Astrocyte (in vitro differentiated cells and primary cell): Measurements from ENCODE around the gene ADARB2.

ENCODE experiments used
- EZH2 ChIP-seq: IDR thresholded peaks from 2 replicates; pipeline ENCODE4 v1.6.1; 2012; ENCODE audit warnings: mild to moderate bottlenecking, low read length, inconsistent platforms; ENCODE audit not compliant: insufficient read depth
- TF ChIP-seq, protein P1 (sequence below): IDR thresholded peaks from 2 replicates; pipeline ENCODE4 v1.5.1; 2011; ENCODE audit warnings: low read depth, mild to moderate bottlenecking, inconsistent platforms, low read length, moderate library complexity; ENCODE audit not compliant: insufficient read depth

DNA sequence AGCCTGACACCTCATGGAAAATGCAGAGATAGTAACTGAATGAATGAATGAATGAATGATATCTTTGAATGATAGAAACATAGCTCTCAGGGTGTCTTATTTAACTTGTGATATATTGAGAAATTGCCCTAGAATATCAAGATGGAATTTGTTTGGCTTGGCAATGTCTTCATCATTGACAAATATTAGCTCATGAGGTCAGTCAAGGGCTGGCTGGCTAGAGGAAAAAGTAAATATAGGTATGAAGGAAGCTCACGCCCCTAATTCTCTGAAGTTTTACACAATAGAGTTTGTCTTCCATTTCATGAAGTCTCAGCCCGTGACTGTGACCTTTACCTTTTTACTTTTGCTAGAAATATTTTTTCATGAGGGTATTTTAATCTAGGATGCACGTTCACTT lies 305.2 kb downstream of the ADARB2 start:
- TF ChIP-seq, protein P1, sequence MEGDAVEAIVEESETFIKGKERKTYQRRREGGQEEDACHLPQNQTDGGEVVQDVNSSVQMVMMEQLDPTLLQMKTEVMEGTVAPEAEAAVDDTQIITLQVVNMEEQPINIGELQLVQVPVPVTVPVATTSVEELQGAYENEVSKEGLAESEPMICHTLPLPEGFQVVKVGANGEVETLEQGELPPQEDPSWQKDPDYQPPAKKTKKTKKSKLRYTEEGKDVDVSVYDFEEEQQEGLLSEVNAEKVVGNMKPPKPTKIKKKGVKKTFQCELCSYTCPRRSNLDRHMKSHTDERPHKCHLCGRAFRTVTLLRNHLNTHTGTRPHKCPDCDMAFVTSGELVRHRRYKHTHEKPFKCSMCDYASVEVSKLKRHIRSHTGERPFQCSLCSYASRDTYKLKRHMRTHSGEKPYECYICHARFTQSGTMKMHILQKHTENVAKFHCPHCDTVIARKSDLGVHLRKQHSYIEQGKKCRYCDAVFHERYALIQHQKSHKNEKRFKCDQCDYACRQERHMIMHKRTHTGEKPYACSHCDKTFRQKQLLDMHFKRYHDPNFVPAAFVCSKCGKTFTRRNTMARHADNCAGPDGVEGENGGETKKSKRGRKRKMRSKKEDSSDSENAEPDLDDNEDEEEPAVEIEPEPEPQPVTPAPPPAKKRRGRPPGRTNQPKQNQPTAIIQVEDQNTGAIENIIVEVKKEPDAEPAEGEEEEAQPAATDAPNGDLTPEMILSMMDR, result no peak
- TF ChIP-seq EZH2, result no peak
